Hepatocyte (in vitro differentiated cells): ENCODE measurements around the gene SENP2.

Experiments used
- CTCF ChIP-seq: fragments of 200-600 bp; sonication (generic); IDR thresholded peaks from 2 replicates; pipeline ENCODE4 v1.5.1; 2016; ENCODE audit warnings: antibody characterized with exemption, mild to moderate bottlenecking; ENCODE audit not compliant: poor library complexity
- EZH2phosphoT487 ChIP-seq: fragments of 200-600 bp; sonication (generic); IDR thresholded peaks from one replicate; pipeline ENCODE4 v1.6.1; 2018; ENCODE audit warnings: antibody characterized with exemption, mild to moderate bottlenecking, low read depth, moderate library complexity; ENCODE audit not compliant: unreplicated experiment, severe bottlenecking

- no peak for TF ChIP-seq CTCF
- no peak for TF ChIP-seq EZH2phosphoT487
Measured at GRCh38 chr3:185595526-185595925, 9.4 kb downstream of the SENP2 start.
